Body of pancreas (tissue), 4 donors: ENCODE measurements around the gene NFATC2.

Experiments used
- POLR2A ChIP-seq, 3 donors: fragments of 450-650 bp; IDR thresholded peaks; one replicate each; pipeline ENCODE4 v1.6.1; 2016; ENCODE audit warnings: antibody characterized with exemption in 3 of 3, mild to moderate bottlenecking in 2 of 3
- TF ChIP-seq, protein P1 (sequence below), 7 experiments: fragments of 450-650 bp in 4 of 7; fragments of 200-600 bp in 3 of 7; sonication (generic) in 3 of 7; IDR thresholded peaks; one replicate each; pipeline ENCODE4 v1.5.1; 2016 to 2019; ENCODE audit warnings: antibody characterized with exemption in 7 of 7

DNA sequence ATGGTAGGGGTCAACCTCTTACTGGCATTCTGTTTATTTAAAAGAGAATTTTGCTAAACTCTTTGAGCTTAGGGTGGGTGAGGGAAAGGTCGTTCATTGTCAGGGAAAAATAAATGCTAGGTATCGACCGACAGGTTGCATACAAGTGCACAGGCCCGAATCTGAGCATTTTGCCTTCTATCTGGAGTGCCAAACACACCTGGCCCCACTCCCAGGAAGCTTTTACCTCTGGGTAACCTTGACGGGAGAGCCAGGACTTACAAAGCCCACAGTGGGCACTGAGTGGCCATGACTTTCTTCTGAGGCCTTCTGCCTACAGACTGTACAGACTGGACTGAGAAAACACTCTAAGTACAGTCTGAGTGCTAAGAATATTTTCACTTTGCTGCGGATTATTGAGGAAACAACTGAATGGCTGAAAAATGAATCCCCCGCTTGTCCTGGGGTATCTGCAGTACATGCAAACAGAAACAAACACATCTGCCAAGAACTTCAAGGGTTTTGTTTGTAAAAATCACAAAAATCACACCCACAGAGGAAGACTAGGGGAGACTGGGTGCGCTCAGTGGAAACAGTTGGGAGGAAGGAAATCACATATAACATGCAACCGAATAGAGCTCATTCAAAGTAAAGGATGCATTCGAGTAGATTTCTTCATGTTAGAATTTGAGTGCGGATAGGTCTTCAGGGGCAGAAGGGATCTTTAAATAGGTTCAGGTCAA, 152.8 kb downstream of the NFATC2 start:
- TF ChIP-seq, protein P1, sequence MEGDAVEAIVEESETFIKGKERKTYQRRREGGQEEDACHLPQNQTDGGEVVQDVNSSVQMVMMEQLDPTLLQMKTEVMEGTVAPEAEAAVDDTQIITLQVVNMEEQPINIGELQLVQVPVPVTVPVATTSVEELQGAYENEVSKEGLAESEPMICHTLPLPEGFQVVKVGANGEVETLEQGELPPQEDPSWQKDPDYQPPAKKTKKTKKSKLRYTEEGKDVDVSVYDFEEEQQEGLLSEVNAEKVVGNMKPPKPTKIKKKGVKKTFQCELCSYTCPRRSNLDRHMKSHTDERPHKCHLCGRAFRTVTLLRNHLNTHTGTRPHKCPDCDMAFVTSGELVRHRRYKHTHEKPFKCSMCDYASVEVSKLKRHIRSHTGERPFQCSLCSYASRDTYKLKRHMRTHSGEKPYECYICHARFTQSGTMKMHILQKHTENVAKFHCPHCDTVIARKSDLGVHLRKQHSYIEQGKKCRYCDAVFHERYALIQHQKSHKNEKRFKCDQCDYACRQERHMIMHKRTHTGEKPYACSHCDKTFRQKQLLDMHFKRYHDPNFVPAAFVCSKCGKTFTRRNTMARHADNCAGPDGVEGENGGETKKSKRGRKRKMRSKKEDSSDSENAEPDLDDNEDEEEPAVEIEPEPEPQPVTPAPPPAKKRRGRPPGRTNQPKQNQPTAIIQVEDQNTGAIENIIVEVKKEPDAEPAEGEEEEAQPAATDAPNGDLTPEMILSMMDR (IDR thresholded peaks at IDR 0.05) = peak in 3 of 7 experiments; percentile 14 to 23 (median 17)
- TF ChIP-seq POLR2A (IDR thresholded peaks at IDR 0.05) = peak in 2 of 3 donors; percentile 1 to 15
